ENCODE measurements around the gene PRR20G. TPM values are rescaled to one million over a fixed set of nuclear protein-coding genes. Genes with fewer than 3 reads are reported as not detected.

The PRR20G gene
- total RNA-seq, result not detected

DNA sequence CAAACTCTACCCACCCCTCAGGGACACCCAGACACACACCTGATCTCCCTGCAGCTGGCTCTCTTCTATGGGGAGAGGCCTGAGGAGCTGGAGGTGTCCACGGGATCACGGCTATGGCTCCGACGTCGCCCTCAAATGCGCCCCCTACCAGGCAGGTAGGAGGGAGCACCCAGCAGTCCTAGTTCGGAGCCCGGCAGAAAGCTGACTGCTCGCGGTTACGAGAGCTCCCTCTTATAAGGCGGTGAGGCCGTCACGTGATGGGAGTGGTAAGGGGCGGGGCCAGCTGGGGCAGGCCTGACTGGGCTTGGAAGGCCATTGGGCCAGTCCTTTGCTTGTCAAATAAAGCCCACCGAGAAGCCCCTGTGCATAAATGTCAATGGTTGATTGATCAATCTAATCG lies at the start of gene PRR20G:
Gene PRR20G (minus strand): TSS at position 207 of the 400 bp plus-strand sequence. CDS start 681 bp downstream, outside the sequence.

Other genes starting within 250 kb of the PRR20G start
- gene PRR23E, start 94.9 kb downstream of the PRR20G start, total RNA-seq, result not detected